OCI-LY3 (cell line): Measurements from ENCODE around the gene C11orf42.

ENCODE experiments used
- H2AFZ ChIP-seq: fragments of 200-600, 300-600 bp; shearing (Covaris generic); 2 replicates; pipeline ENCODE4 v1.6.0; 2014; ENCODE audit warnings: antibody characterized with exemption, low read depth, low read length
- H3K27ac ChIP-seq: fragments of 200-600, 300-600 bp; sonication (generic); 2 replicates; pipeline ENCODE4 v1.5.1; 2014; ENCODE audit warnings: mild to moderate bottlenecking, low read length, moderate library complexity, mixed read lengths
- H3K27me3 ChIP-seq: fragments of 200-600, 300-600 bp; sonication (generic); 2 replicates; pipeline ENCODE4 v1.6.1; 2014; ENCODE audit warnings: low read depth, low read length, mixed read lengths
- H3K36me3 ChIP-seq: fragments of 200-600, 300-600 bp; sonication (generic); replicated peaks from 2 replicates; pipeline ENCODE3; 2014; ENCODE audit warnings: low read depth, low read length, mixed read lengths
- H3K4me1 ChIP-seq: fragments of 300-600, 200-600 bp; sonication (generic); 2 replicates; pipeline ENCODE4 v1.6.1; 2014; ENCODE audit warnings: low read length, mixed read lengths
- H3K4me2 ChIP-seq: fragments of 200-600, 300-600 bp; sonication (generic); 2 replicates; pipeline ENCODE4 v1.6.1; 2014; ENCODE audit warnings: low read length, mixed read lengths
- H3K4me3 ChIP-seq: fragments of 300-600, 200-600 bp; sonication (generic); 2 replicates; pipeline ENCODE4 v1.5.1; 2014; ENCODE audit warnings: antibody characterized with exemption, mild to moderate bottlenecking, low read length, moderate library complexity
- H3K79me2 ChIP-seq: fragments of 300-600, 200-600 bp; shearing (Covaris generic); 2 replicates; pipeline ENCODE4 v1.6.1; 2014; ENCODE audit warnings: mild to moderate bottlenecking, low read length, mixed read lengths
- H3K9ac ChIP-seq: fragments of 300-600, 200-600 bp; shearing (Covaris generic); 2 replicates; pipeline ENCODE4 v1.6.0; 2014; ENCODE audit warnings: mild to moderate bottlenecking, low read length, moderate library complexity
- H3K9me3 ChIP-seq: fragments of 200-600, 300-600 bp; shearing (Covaris generic); 2 replicates; pipeline ENCODE4 v1.6.1; 2014; ENCODE audit warnings: low read length, mixed read lengths; ENCODE audit not compliant: insufficient read depth
- H4K20me1 ChIP-seq: fragments of 200-600, 300-600 bp; sonication (generic); 2 replicates; pipeline ENCODE4 v1.6.1; 2016; ENCODE audit warnings: low read length, mixed read lengths; ENCODE audit not compliant: insufficient read depth
- EZH2phosphoT487 ChIP-seq: fragments of 200-600 bp; shearing (Covaris generic); IDR thresholded peaks from 2 replicates; pipeline ENCODE4 v1.6.1; 2018; ENCODE audit warnings: antibody characterized with exemption, mixed run types, low read depth
- TF ChIP-seq, protein P1 (sequence below): fragments of 200-600, 300-600 bp; sonication (generic); IDR thresholded peaks from 2 replicates; pipeline ENCODE4 v1.5.1; 2014; ENCODE audit warnings: antibody characterized with exemption, low read length, low read depth

Gene C11orf42

DNA sequence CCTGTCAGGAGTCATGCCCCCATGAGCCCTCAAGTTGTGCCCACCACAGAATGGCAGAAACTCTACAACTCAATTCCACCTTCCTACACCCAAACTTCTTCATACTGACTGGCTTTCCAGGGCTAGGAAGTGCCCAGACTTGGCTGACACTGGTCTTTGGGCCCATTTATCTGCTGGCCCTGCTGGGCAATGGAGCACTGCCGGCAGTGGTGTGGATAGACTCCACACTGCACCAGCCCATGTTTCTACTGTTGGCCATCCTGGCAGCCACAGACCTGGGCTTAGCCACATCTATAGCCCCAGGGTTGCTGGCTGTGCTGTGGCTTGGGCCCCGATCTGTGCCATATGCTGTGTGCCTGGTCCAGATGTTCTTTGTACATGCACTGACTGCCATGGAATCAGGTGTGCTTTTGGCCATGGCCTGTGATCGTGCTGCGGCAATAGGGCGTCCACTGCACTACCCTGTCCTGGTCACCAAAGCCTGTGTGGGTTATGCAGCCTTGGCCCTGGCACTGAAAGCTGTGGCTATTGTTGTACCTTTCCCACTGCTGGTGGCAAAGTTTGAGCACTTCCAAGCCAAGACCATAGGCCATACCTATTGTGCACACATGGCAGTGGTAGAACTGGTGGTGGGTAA lies 6.1 kb upstream of the C11orf42 start, which contains the start of gene OR52W1:
Gene OR52W1 (plus strand): TSS at position 51 of the 637 bp plus-strand sequence. CDS start 0 bp downstream, at position 51.
- Histone ChIP-seq H4K20me1 (no peaks in the 10 kb centered on the region), H3K79me2 (no peaks in the 10 kb centered on the region), H3K9me3 (no peaks in the 10 kb centered on the region), H3K27me3 (no peaks in the 10 kb centered on the region), H3K4me2 (no peak within 1 kb of the TSS), H3K4me3 (no peak within 1 kb of the TSS), H3K27ac (no peak within 1 kb of the TSS), H3K4me1 (peaks cover 6% of the 10 kb centered on the region), H3K36me3 (no peaks in the 10 kb centered on the region), H2AFZ (no peak within 1 kb of the TSS), H3K9ac (no peak within 1 kb of the TSS)
- no peak for TF ChIP-seq EZH2phosphoT487
- TF ChIP-seq, protein P1, sequence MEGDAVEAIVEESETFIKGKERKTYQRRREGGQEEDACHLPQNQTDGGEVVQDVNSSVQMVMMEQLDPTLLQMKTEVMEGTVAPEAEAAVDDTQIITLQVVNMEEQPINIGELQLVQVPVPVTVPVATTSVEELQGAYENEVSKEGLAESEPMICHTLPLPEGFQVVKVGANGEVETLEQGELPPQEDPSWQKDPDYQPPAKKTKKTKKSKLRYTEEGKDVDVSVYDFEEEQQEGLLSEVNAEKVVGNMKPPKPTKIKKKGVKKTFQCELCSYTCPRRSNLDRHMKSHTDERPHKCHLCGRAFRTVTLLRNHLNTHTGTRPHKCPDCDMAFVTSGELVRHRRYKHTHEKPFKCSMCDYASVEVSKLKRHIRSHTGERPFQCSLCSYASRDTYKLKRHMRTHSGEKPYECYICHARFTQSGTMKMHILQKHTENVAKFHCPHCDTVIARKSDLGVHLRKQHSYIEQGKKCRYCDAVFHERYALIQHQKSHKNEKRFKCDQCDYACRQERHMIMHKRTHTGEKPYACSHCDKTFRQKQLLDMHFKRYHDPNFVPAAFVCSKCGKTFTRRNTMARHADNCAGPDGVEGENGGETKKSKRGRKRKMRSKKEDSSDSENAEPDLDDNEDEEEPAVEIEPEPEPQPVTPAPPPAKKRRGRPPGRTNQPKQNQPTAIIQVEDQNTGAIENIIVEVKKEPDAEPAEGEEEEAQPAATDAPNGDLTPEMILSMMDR = no peak

DNA sequence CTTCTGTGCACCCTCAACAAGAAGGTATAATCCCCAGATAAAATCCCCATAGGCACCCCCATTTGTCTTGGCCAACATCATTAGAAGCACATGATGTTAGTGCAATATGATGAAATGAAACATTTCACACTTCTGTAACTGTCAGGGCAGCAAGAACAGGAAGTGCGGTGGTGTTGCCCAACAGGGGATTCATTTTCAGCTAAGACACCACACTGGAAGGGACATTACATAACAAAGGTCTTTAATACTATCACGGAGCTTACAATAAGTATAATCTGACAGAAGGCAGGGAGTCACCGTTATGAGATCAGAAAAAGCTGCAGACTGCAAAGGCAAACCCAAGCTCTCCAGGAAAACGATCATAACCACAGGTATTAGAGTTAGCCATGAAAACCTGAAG lies 4.4 kb upstream of the C11orf42 start:
- Histone ChIP-seq H3K36me3 (no peaks in the 10 kb centered on the region), H2AFZ (no peak overlapping the region), H3K4me2 (no peak overlapping the region), H3K9me3 (no peaks in the 10 kb centered on the region), H3K4me3 (no peak overlapping the region), H3K79me2 (no peaks in the 10 kb centered on the region), H3K4me1 (peaks cover 6% of the 10 kb centered on the region), H3K9ac (no peak overlapping the region), H3K27me3 (no peaks in the 10 kb centered on the region), H4K20me1 (no peaks in the 10 kb centered on the region), H3K27ac (no peak overlapping the region)
- no peak for TF ChIP-seq EZH2phosphoT487
- TF ChIP-seq, protein P1 = no peak

DNA sequence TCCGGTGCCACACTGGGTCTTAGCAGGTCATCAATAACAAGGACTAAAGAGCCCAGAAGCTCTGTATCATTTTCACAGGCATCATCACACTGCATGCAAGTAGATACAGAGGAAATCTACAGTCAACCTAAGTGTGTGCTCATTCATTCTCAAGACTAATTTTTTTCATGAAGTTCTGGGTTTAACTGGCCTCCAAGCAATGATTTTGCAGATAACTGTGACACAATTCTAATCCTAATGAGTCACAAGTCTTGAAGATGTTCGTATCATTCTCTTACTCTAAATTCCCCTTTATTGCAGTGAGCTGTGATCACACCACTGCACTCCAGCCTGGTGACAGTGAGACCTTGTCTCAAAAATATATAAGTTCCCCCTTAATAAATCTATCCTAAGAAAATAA lies 3.9 kb upstream of the C11orf42 start:
- Histone ChIP-seq H3K9me3 (no peaks in the 10 kb centered on the region), H3K9ac (no peak overlapping the region), H3K4me2 (no peak overlapping the region), H3K27me3 (no peaks in the 10 kb centered on the region), H4K20me1 (no peaks in the 10 kb centered on the region), H3K36me3 (no peaks in the 10 kb centered on the region), H3K79me2 (no peaks in the 10 kb centered on the region), H3K4me1 (peaks cover 6% of the 10 kb centered on the region), H3K4me3 (no peak overlapping the region), H2AFZ (no peak overlapping the region), H3K27ac (no peak overlapping the region)
- TF ChIP-seq, protein P1 = no peak
- TF ChIP-seq EZH2phosphoT487 = no peak

DNA sequence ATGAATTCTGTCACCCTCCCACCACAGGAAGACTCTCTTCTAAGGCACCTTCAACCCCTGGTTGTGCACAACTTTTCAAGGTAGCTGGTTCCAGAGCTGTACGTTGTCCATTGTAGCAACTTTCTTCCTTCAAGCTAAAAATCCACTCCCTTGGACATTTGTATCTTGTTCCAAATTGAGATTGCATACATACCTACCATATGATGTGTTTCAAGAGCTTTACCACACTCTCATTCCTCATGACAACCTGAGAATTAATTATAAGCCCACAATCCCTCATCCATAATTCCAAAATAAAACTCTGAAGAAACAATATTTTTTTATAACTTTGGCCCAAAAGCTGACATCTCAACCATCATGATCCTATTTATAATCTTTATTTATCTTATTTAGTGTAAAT lies 3.3 kb upstream of the C11orf42 start:
- Histone ChIP-seq H3K4me2 (no peak overlapping the region), H3K79me2 (no peaks in the 10 kb centered on the region), H3K9ac (no peak overlapping the region), H2AFZ (no peak overlapping the region), H3K36me3 (no peaks in the 10 kb centered on the region), H3K4me3 (no peak overlapping the region), H3K4me1 (peaks cover 6% of the 10 kb centered on the region), H3K9me3 (no peaks in the 10 kb centered on the region), H3K27ac (no peak overlapping the region), H3K27me3 (no peaks in the 10 kb centered on the region), H4K20me1 (no peaks in the 10 kb centered on the region)
- TF ChIP-seq EZH2phosphoT487 = no peak
- TF ChIP-seq, protein P1 = no peak
